GM21619 (cell line): ENCODE results near the gene TNNT3.
"Not testable (repeated sequence)": the region's sequence is repeated elsewhere in the genome, so short reads cannot be mapped to it uniquely, and the experiment has no call there.

Experiments used
- ATAC-seq: cut with Tn5 transposase; IDR thresholded peaks from one replicate; pipeline ENCODE4 v1.9.1; 2021; ENCODE audit not compliant: unreplicated experiment

TNNT3 gene

DNA sequence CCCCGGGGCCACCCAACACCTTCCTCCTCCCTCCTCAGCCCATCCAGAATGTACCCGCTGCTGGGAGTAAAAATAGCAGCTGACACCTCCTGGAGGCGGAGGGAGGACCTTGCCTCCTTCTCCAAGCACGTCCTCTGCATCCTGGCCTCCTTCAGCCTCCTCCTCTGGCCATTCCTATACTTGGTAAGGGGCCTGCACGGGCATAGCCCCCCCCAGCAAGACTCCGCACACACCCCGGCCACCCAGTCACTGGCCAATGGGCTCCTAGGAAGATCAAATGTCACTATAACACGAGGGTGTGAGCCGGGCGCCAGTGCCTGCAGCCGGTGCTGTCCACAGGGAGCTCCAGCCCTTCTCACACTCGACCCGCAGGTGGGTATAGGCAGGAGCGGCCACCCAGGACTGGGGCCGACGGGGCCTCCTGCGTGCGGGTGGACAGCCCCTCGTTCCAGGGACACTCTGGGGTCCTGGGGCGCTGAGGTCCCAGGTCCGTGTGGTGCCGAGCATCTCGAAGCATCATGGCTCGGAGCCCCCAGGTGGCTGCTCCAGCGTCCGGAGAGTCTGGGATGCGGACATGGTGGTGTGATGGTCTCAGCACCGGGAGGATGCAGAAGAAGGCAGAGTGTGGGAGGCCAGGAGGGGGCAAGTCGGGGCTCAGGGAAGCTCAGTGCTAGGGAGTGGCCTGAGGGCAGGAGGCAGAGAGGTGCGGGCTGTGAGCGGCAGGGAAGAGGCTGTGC, at the start of gene TNNT3:
TNNT3 (plus strand) TSS at position 313 of the 737 bp plus-strand sequence. CDS start 3,172 bp downstream, outside the sequence.
- ATAC-seq = no peak

GRCh38 chr11:1870326-1870696, 49.2 kb upstream of the TNNT3 start:
- ATAC-seq = no peak

DNA sequence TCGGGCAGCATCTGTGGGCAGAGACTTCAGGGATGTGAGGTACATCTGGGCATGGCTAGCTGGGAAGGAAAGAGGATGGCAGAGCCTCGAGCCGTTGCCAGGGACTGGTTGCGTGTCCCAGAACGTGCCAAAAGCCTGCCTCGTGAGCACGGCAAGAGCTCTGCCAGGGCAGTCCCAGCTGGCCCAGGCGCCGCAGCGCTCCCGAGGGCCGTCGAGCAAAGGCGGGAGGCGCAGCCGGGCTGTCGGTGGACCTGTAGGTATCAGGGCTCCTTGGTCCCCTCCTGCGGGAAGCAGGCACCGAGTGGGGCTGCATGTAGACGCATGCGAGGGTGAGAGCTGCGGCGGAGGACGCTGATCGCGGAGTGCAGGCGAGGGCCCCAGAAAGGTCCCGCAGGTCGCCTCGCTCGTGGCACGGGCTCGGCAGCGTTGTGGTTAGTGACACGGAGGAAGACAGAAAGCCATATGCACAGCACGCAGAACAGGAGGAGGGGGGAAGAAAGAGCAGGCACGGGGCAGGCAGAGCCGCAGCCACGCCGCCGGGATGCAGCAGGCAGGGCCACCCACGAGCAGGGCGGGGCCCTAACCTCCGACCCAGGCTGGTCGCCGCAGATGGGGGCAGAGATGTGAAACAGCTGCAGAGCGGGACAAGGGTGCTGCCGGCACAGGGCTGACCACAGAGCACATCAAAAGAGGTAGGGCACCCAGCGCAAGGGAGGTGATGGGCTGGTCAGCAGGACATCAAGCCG, 48.6 kb upstream of the TNNT3 start:
- ATAC-seq = no peak

DNA sequence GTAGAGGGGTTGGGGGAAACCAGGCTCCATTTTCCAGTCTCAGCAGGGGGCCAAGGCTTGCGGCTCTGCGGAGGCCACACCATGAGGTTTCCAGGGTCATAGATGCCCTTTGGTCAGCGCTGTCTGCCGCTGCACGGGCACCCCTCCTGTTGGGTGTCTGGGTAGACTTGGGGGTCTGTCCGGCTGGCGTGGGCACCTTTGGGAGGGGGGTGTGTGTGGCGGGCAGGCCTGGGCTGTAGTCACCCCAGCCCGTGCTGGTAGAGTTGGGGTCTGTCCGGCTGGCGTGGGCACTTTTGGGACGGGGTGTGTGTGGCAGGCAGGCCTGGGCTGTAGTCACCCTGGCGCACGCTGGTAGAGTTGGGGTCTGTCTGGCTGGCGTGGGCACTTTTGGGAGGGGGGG, 48.0 kb upstream of the TNNT3 start:
- ATAC-seq = no peak

DNA sequence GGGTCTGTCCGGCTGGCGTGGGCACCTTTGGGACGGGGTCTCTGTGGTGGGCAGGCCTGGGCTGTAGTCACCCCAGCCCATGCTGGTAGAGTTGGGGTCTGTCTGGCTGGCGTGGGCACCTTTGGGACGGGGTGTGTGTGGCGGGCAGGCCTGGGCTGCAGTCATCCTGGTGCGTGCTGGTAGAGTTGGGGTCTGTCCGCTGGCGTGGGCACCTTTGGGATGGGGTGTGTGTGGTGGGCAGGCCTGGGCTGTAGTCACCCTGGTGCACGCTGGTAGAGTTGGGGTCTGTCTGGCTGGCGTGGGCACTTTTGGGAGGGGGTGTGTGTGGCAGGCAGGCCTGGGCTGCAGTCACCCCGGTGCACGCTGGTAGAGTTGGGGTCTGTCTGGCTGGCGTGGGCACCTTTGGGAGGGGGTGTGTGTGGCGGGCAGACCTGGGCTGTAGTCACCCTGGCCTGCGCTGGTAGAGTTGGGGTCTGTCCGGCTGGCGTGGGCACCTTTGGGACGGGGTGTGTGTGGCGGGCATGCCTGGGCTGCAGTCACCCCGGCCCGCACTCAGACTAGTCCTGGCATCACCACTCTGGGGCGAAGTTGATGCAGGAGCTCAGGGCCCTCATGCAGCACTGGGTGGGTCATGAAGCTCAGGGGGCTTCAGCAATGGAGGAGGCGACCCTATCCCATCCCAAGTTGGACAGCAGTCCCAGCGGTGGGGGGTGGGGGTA, 47.1 kb upstream of the TNNT3 start:
- ATAC-seq = no peak

DNA sequence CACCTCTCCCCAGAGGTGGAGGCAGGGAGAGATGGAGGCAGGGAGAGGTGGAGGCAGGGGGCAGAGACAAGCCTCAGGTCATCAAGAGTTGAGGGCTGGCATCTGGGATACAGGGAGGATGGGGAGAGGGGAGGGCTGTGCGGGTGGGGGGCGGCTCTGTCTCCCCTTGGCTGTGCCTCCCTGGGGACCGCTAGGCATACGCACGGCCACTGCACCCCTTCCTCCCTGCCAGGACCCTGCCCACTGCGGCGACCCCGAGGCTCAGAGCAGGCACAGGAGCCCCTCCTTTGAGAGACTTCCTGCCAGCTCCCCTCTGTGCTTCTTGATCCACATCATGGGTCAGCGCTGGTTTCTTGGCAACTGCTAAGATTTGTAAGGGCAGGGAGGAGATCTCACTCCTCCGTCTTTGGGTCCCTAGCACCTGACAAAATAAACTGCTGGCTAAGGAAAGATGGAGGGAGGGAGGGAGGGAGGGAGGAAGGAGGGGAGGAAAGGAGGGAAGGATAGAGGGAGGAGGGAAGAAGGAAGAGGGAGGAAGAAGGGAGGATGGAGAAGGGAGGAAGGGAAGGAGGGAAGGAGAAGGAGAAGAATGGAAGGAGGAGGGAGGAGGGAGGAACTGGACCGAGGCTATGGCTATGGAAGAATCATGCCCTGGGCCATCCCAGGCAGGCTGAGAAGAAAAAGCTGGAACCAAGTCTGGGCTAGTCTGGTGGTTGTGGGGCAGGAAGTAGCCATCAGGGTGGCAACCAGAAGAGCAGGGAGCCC, 46.3 kb upstream of the TNNT3 start:
- no peak for ATAC-seq

GRCh38 chr11:1873813-1874150, 45.7 kb upstream of the TNNT3 start:
- not testable (repeated sequence) for ATAC-seq

- not testable (repeated sequence) for ATAC-seq
Measured at GRCh38 chr11:1874441-1875092, 44.9 kb upstream of the TNNT3 start.

GRCh38 chr11:1875093-1875850, 44.2 kb upstream of the TNNT3 start:
- ATAC-seq = no peak

GRCh38 chr11:1875851-1876301, 43.6 kb upstream of the TNNT3 start:
- ATAC-seq = not testable (repeated sequence)

DNA sequence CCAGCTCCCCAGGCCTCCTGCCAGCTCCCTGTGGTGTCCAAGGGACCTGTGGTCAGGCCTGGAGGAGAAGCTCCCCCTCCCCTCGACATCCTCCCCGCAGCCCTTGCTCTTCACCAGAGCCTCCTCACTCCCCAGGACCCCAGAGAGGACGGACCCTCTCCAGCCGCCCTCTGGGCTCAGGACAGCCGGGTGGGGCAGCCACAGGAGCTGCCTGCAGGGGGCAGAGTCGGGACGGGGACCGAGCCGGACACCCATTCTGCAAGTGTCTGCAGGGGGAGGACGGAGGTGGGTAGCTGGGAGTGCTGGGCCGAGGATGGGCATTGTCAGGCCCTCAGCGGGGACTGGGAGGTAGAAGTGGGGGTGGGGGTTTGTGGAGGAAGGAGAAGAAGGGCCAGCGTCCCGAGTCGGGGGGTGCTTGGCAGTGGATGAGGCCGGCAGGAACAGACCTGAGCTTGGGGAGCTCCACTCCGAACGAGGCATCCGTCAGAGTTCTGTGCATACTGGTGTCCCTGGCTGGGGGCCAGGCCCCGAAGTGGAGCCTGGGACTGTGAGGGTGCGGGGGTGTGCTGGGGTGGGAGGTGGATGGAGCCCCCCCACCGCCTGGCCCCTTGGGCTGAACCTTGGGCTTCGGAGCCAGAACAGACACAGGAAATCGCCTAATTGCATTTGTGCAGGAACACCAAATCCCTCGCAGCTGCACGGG, 43.0 kb upstream of the TNNT3 start:
- no peak for ATAC-seq

GRCh38 chr11:1877211-1878136, 42.0 kb upstream of the TNNT3 start:
- no peak for ATAC-seq

- no peak for ATAC-seq
Measured at GRCh38 chr11:1878137-1879031, 41.1 kb upstream of the TNNT3 start.

- no peak for ATAC-seq
Measured at GRCh38 chr11:1879342-1879940, 40.1 kb upstream of the TNNT3 start.

DNA sequence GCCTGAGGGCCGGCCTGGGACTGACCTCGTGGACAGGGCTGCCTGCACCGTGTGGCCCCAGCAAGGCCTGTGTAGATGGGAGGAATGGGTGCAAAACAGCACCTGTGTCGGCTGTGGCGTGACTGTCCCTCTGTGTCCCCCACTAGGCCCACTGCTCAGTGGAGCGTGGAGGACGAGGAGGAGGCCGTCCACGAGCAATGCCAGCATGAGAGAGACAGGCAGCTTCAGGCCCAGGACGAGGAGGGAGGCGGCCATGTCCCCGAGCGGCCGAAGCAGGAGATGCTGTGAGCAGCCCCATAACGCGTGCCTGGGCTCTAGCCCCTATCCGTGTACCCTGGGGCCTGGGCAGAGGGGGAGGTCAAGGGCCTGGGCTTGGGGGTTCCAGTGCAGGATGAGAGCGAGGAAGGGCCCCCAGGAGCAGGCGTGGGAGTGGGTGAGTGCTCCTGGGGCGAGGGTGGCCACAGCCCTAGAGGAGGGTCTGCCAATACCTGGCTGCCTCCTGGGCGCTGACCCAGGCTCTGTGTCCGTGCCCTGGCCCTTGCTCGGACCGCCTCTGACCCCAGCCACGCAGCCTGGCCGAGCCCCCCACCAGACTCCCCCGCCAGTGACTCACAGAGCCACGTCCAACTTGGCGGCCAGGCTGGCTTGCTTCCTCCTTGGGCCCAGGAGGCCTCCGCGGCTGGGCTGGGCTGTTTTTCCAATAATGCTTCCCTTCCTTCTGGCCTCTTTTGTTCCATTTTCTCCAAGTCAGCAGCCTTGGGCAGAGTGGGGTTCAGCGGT, 39.4 kb upstream of the TNNT3 start:
- ATAC-seq = no peak
